Fibroblast of gingiva (primary cell): ENCODE results near the gene TSC2.

Source experiments
- DNase-seq: peaks from one replicate; pipeline ENCODE4 v3.0.0-alpha.2; 2011; ENCODE audit warnings: low read depth

TSC2 gene

DNA sequence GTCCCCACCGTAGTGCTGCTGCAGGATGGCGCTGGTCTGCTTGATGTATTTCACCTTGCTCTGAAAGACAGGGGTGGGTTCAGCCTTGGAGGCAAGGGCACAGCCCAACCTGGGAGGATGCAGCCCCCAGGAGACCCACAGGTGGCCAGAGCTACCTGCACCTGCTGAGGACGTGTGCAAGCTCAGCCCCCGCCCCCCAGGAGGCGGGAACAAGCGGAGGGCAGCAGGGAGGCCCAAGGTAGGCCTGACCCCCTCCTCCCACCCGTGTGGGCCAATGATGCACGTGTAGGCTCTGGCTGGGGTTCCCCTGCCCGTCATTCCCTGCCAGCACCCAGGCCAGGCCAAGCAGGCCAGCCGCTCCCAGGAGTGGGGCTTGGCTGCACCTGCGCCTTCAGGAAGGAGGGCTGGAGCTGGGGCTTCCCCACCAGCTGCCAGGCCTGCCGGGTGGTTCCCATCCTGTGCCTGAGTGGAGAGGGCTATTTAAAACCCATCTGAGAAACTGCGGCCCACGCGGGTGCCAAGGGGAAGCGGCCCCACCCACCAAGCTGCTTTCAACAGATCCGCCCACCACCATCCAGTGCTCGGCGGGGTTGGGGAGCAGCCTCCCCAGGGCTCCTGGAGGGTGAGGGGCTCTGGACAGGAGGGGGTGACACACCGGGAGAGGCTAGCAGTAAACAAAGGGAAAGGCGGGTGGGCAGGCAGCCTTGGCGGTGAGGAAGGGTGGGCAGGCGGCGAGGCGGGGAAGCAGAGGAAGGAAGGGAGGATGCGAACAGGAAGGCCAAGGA, 3.9 kb upstream of the TSC2 start:
- no peak for DNase-seq

- DNase-seq: no peak
Observed at GRCh38 chr16:2044541-2044940, 3.2 kb upstream of the TSC2 start.

DNA sequence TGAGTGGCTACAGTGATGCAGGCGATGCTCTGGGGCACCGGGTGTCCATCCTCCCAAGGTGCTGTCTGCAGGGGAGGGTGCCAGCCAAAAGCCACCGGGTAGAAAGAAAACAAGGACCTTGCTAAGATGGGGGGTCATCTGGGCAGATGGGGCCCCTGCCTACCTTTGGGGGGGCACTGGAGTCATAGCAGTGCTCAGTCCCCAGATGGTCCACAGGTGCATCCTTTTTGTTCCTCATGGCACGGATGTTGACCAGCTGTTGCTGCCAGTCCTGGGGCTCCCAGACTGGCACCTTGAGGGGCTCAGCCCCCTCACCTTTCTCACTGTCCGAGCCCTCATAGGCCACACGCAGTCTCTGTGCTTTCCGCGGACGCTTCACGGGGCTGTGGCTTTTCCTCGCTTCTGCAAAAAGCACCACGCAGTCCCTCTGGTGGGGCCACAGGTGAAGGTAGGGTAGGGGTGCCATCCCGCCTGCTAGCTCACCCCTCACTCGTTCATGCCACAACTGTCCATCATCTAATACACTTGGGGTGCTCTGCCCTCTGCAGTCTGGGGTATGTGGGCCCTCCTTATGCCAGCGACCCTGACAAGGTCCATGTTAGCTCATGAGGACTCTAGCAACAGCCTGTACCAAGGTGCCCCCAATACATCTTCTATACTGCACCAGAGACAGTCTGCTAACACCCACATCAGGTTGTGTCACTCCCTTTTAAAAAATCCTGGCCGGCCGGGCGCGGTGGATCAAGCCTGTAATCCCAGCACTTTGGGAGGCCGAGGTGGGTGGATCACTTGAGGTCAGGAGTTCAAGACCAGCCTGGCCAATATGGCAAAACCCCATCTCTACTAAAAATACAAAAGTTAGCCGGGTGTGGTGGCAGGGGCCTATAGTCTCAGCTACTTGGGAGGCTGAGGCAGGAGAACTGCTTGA, 1.6 kb upstream of the TSC2 start:
- no peak for DNase-seq

DNA sequence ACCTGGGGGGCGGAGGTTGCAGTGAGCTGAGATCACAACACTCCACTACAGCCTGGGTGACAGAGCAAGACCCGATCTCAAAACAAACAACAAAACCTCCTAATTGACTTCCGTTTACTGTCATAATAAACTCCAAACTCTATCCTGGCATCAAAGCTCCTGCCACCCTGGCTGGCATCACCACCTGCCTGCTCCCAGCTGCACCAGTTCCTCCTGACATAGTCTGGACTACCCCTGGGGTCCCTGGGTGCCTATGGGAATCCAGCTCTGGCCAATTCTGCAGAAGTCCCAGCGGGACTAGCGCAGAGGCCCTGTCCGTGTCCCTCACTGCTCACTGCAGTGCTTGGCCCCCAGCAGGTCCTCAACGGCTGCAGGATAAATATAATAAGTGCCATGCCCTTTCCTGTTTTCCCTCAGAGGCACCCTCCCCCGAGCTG, 874 bp upstream of the TSC2 start:
- no peak for DNase-seq

GRCh38 chr16:2048116-2048543, 345 bp downstream of the TSC2 start:
- DNase-seq: no peak

- DNase-seq: no peak
Observed at GRCh38 chr16:2053211-2053610, 5.4 kb downstream of the TSC2 start.

GRCh38 chr16:2053897-2054296, 6.1 kb downstream of the TSC2 start:
- DNase-seq: no peak

DNA sequence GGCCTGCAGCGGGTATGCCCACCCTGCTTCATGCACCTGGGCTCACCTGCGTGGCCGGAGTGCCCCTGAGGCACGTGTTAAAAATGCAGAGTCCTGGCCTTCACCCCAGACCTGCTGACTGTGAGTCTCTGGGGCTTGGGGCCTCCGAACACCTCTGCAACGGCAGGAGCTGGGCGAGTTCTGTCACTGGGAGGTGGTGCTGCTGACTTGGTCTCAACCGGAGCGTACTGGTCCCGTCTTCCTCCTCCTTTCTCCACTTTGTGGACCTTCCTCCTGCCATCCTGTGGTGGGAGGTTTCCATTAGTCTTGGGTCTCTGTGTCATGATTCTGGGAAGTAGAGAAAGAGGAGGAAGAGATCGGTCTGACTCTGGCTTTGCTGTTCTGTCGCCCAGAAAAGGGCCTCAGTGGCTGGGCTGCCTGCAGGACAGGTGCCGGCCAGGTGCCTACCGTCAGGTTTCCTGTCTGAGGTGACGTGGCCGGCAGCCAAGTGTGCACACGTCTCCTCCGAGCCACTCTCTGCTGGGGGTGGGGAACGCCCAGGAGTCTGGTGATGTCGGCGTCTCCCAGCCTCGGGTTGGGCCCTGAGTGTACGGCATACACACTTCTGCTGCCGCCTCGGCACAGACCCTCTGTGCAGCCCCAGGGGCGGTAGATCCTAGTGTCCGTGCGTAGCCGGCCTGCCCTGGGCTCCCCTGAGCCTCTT, 6.9 kb downstream of the TSC2 start:
- no peak for DNase-seq

DNA sequence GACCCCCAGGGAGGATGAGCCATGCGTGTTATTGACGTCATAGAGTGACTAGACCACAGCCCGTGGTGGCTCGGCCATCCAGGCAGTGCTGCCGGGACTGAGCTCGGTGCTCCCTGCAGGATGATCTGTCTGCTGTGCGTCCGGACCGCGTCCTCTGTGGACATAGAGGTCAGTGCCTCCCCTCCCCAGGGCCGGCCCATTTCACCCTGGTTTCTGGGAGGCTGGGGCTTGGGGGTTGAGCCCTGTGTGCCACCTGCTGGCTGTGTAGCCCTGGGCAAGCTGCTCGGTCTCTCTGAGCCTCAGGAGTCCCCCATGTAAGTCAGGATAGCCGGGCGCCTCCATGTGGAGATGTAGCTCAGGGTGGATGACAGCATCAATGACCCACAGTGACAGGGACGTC, 8.3 kb downstream of the TSC2 start:
- no peak for DNase-seq

DNA sequence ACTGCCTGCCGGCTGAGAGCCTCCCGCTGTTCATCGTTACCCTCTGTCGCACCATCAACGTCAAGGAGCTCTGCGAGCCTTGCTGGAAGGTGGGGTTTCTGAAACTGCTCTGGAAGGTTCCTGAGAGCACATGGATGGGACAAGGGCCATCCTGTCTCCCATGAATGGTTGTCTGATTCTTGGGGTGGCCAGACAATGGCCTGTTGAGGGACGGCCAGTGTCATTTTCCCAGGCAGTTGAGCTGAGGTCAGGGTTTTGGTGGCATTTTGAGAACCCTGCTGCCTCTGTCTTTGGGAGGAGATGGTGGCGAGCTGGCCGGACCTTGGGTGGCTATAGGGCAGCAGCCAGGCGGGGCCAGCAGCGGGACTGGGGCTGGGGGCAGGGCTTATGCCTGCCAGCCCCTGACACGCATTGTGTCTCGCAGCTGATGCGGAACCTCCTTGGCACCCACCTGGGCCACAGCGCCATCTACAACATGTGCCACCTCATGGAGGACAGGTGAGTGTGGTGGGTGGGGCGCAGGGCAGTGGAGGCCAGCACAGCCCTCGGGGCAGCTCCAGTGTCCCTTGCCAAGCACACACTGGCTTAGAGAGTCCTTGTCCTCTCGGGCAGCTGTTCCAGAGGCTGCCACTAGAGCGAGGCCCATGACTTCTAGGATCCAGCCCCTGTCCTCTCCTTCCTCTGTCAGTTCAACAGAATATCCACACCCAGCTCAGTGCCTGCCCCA, 9.1 kb downstream of the TSC2 start:
- no peak for DNase-seq

- no peak for DNase-seq
Observed at GRCh38 chr16:2057438-2057837, 9.7 kb downstream of the TSC2 start.

DNA sequence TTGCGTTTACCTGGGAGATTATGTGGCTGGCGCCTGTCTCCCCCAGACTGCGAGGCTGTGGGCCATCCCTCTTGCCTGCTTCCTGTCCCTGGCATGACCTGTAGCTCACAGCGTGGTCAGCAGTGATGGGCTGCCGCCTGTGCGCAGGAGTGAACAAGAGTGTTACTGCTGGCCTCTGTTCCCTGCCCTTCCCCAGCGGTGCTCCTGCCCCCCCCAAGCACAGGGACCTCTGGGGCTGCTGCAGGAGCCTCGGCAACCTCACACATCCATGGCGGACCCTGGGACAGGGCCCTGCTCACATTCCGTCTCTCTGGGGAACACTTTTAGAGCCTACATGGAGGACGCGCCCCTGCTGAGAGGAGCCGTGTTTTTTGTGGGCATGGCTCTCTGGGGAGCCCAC, 10.6 kb downstream of the TSC2 start:
- DNase-seq: no peak

DNA sequence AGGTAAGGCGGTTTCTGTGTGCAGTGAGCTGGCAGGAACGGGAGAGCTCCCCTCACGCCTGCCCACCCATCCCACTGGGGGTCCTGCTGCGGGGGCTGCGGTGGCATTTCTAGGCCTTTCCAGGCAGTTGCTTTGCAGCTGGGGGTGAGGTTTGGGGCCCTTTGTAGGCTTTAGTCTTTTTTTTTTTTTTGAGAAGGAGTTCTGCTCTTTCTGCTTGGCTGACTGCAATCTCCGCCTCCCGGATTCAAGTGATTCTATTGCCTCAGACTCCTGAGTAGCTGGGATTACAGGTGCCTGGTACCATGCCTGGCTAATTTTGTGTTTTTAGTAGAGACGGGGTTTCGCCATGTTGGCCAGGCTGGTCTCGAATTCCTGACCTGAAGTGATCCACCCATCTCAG, 11.1 kb downstream of the TSC2 start:
- DNase-seq: no peak

GRCh38 chr16:2060346-2060745, 12.6 kb downstream of the TSC2 start:
- no peak for DNase-seq

- no peak for DNase-seq
Observed at GRCh38 chr16:2061023-2061422, 13.2 kb downstream of the TSC2 start.

DNA sequence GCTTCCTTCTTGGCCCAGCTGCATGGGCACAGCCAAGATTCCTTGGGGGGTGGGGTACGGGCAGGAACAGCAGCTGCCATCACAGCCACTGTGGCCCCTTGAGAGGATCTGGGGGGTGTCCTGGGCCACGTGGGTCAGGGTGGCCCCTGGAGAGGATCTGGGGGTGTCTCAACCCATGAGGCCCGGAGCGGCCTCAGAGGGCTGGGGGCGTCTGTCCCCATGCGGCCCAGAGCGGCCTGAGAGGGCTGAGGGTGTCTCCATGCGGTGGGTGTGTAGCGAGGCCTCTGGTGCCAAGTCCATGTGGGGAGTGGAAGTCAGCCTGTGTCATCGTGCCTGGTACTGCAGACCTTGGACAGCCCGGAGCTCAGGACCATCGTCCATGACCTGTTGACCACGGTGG, 13.7 kb downstream of the TSC2 start:
- no peak for DNase-seq

- no peak for DNase-seq
Observed at GRCh38 chr16:2062801-2063200, 15.0 kb downstream of the TSC2 start.

DNA sequence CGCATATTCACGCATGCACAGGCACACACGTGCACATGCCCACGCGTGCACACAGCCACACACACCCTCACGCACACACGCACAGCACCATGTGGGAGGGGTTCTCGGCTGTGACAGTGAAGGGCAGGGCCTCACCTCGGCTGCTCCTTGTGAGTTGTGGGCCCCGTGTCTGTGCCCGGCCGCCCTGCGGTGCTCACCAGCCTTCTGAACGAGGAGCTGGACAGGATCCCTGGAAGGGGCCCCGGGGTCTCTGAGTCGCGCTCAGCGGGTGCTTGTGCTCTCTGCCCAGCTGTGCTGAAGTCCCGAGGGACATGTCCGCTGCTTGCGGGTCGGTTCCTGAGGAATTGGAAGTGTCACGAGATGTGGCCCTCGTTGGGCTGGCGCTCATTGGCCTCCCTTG, 16.1 kb downstream of the TSC2 start:
- no peak for DNase-seq

DNA sequence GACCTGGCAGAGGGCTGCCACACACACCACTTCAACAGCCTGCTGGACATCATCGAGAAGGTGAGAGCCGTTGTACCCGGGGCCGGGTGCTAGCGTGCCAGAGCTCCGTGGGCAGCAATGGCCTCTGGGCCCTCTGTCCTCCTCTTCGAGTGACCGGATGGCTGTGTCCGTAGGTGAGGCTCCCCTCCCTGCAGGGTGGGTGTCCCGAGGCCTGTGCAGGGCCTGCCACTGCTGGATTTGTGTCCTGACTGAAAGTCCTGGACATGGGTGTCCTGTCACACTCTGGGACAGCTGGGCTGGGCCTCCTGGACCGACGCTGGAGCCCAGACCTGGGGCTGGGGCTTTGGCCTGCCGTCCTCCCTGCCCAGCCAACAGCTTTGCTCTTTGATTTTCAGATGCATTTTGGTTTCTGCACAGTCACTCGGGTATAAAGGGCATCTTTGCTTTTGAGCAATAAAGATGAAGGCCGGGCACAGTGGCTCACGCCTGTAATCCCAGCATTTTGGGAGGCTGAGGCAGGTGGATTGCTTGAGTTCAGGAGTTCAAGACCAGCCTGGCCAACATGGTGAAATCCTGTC, 16.7 kb downstream of the TSC2 start:
- DNase-seq: no peak

DNA sequence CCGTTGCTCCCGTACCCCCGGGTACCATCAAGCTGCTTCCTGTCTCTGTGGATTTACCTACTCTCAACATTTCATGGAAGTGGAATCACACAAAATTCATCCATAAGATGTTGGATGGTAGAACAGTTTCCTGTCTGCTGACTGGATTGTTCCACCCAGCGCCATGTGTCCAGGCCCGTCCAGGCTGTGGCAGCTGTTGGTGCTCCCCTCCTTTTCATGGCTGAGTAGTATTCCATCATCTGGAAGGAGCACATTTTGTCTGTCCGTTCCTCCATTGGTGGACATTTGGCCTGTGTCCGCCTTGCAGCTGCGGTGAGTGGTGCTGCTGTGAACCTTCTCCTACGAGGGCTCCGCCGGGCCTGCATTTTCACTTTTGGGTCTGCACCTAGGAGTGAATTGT, 18.4 kb downstream of the TSC2 start:
- DNase-seq: no peak
